Peyer's patch (tissue), 4 donors: Measurements from ENCODE around the gene MEGF6.

Source experiments
- CTCF ChIP-seq, 6 experiments: fragments of 450-650 bp in 4 of 6; fragments of 200-600 bp in 2 of 6; sonication (generic) in 1 of 6; IDR thresholded peaks; one replicate each; pipeline ENCODE4 v1.5.1; 2017 to 2019; ENCODE audit warnings: antibody characterized with exemption in 6 of 6, mild to moderate bottlenecking in 3 of 6, moderate library complexity in 1 of 6
- POLR2A ChIP-seq, 2 donors: fragments of 450-650 bp; IDR thresholded peaks; one replicate each; pipeline ENCODE4 v1.5.1; 2017; ENCODE audit warnings: antibody characterized with exemption in 2 of 2, mild to moderate bottlenecking in 2 of 2, moderate library complexity in 2 of 2

GRCh38 chr1:3575993-3576392 is 35.3 kb downstream of the MEGF6 start:
- TF ChIP-seq CTCF (IDR thresholded peaks at IDR 0.05) (no peak), POLR2A (IDR thresholded peaks at IDR 0.05) (no peak)
